ENCODE measurements around the gene DUOX2.

The DUOX2 gene

GRCh38 chr15:45116482-45117307 is 2.7 kb upstream of the DUOX2 start:
- H3K27me3 ChIP-seq (replicated peaks; ENCODE audit: control insufficient read depth, insufficient read depth, low read length), result peaks cover 63% of the 10 kb centered on the region
- DNase-seq (ENCODE audit: low read depth), result no peak
- no peaks in the 10 kb centered on the region for H3K9me3 ChIP-seq (ENCODE audit: control insufficient read depth, low read length)
- H3K4me1 ChIP-seq (ENCODE audit: control insufficient read depth, insufficient read depth, low read length), result peaks cover 7% of the 10 kb centered on the region
- H3K36me3 ChIP-seq (ENCODE audit: control insufficient read depth, insufficient read depth, low read length, severe bottlenecking), result no peaks in the 10 kb centered on the region
- H3K4me3 ChIP-seq (ENCODE audit: low read length), result no peak overlapping the region
- H3K9ac ChIP-seq (ENCODE audit: low read length), result no peak overlapping the region

DNA sequence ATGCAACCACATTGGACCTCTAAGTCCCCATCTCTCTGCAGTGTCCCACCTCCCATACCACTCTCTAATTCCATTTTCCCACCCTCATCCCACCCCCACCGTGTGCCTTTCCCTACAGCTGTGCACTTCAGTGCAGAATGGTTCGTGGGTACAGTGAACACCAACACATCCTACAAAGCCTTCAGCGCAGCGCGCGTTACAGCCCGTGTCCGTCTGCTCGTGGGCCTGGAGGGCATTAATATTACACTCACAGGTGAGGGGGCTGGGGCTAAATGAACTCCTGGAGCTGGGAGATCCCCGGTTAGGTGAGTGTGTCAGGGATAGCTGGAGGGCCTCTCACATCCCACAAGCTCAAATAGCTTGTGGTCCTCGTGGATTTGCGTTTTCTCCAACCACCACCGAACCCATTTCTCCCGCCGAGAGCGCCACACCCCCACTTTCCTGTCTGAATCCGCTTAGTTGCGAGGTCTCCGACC is 2.1 kb upstream of the DUOX2 start:
- Histone ChIP-seq H3K9me3 (ENCODE audit: control insufficient read depth, low read length) (no peaks in the 10 kb centered on the region), H3K4me3 (ENCODE audit: low read length) (no peak overlapping the region), H3K27me3 (replicated peaks; ENCODE audit: control insufficient read depth, insufficient read depth, low read length) (peaks cover 64% of the 10 kb centered on the region), H3K36me3 (ENCODE audit: control insufficient read depth, insufficient read depth, low read length, severe bottlenecking) (no peaks in the 10 kb centered on the region), H3K4me1 (ENCODE audit: control insufficient read depth, insufficient read depth, low read length) (peaks cover 7% of the 10 kb centered on the region), H3K9ac (ENCODE audit: low read length) (no peak overlapping the region)
- no peak for DNase-seq (ENCODE audit: low read depth)

DNA sequence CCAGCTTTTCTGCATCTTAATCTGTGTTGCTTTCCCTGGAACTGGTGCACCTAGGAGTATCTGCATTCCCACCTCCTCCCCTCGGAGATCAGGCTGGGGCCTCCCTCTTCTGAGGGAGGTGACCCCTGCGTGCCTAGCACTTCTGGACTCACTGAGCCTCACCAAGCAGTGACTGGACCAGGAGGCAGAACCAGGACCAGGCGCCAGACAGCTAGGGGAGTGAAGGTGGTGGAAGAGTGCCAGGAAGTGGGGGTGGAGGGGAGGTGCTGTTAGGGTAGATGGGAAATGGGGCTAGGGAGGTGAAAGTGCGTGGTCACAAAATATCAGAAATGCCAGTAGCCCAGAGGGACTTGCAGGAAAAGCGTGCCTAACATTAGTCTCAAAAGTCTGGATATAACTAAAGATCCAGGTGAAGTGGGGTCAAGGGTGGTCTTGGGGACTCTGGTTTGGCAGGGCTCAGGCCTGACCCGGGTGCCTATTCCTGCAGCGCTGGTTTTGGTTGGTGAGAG is 1.4 kb upstream of the DUOX2 start:
- H3K9me3 ChIP-seq (ENCODE audit: control insufficient read depth, low read length), result no peaks in the 10 kb centered on the region
- H3K4me1 ChIP-seq (ENCODE audit: control insufficient read depth, insufficient read depth, low read length), result peaks cover 7% of the 10 kb centered on the region
- peaks cover 66% of the 10 kb centered on the region for H3K27me3 ChIP-seq (replicated peaks; ENCODE audit: control insufficient read depth, insufficient read depth, low read length)
- H3K9ac ChIP-seq (ENCODE audit: low read length), result no peak overlapping the region
- no peaks in the 10 kb centered on the region for H3K36me3 ChIP-seq (ENCODE audit: control insufficient read depth, insufficient read depth, low read length, severe bottlenecking)
- no peak for DNase-seq (ENCODE audit: low read depth)
- no peak overlapping the region for H3K4me3 ChIP-seq (ENCODE audit: low read length)

- H3K9ac ChIP-seq (ENCODE audit: low read length), result no peak overlapping the region
- H3K4me3 ChIP-seq (ENCODE audit: low read length), result no peak overlapping the region
- DNase-seq (ENCODE audit: low read depth), result no peak
- H3K27me3 ChIP-seq (replicated peaks; ENCODE audit: control insufficient read depth, insufficient read depth, low read length), result peaks cover 73% of the 10 kb centered on the region
- no peaks in the 10 kb centered on the region for H3K9me3 ChIP-seq (ENCODE audit: control insufficient read depth, low read length)
- peaks cover 7% of the 10 kb centered on the region for H3K4me1 ChIP-seq (ENCODE audit: control insufficient read depth, insufficient read depth, low read length)
- no peaks in the 10 kb centered on the region for H3K36me3 ChIP-seq (ENCODE audit: control insufficient read depth, insufficient read depth, low read length, severe bottlenecking)
Observed at GRCh38 chr15:45114751-45115085, 746 bp upstream of the DUOX2 start.

- Histone ChIP-seq H3K4me3 (ENCODE audit: low read length) (no peak overlapping the region), H3K9me3 (ENCODE audit: control insufficient read depth, low read length) (no peaks in the 10 kb centered on the region), H3K4me1 (ENCODE audit: control insufficient read depth, insufficient read depth, low read length) (peaks cover 7% of the 10 kb centered on the region), H3K9ac (ENCODE audit: low read length) (no peak overlapping the region), H3K36me3 (ENCODE audit: control insufficient read depth, insufficient read depth, low read length, severe bottlenecking) (no peaks in the 10 kb centered on the region), H3K27me3 (replicated peaks; ENCODE audit: control insufficient read depth, insufficient read depth, low read length) (peaks cover 81% of the 10 kb centered on the region)
- DNase-seq (ENCODE audit: low read depth), result no peak
Observed at GRCh38 chr15:45113380-45113990, 487 bp downstream of the DUOX2 start.

GRCh38 chr15:45112591-45113379 is 1.2 kb downstream of the DUOX2 start:
- DNase-seq (ENCODE audit: low read depth), result no peak
- no peak overlapping the region for H3K9ac ChIP-seq (ENCODE audit: low read length)
- H3K9me3 ChIP-seq (ENCODE audit: control insufficient read depth, low read length), result no peaks in the 10 kb centered on the region
- H3K27me3 ChIP-seq (replicated peaks; ENCODE audit: control insufficient read depth, insufficient read depth, low read length), result peaks cover 81% of the 10 kb centered on the region
- no peaks in the 10 kb centered on the region for H3K36me3 ChIP-seq (ENCODE audit: control insufficient read depth, insufficient read depth, low read length, severe bottlenecking)
- no peak overlapping the region for H3K4me3 ChIP-seq (ENCODE audit: low read length)
- H3K4me1 ChIP-seq (ENCODE audit: control insufficient read depth, insufficient read depth, low read length), result peaks cover 6% of the 10 kb centered on the region

- no peaks in the 10 kb centered on the region for H3K36me3 ChIP-seq (ENCODE audit: control insufficient read depth, insufficient read depth, low read length, severe bottlenecking)
- no peak overlapping the region for H3K4me3 ChIP-seq (ENCODE audit: low read length)
- H3K9ac ChIP-seq (ENCODE audit: low read length), result no peak overlapping the region
- no peaks in the 10 kb centered on the region for H3K9me3 ChIP-seq (ENCODE audit: control insufficient read depth, low read length)
- peaks cover 4% of the 10 kb centered on the region for H3K4me1 ChIP-seq (ENCODE audit: control insufficient read depth, insufficient read depth, low read length)
- no peak for DNase-seq (ENCODE audit: low read depth)
- peaks cover 76% of the 10 kb centered on the region for H3K27me3 ChIP-seq (replicated peaks; ENCODE audit: control insufficient read depth, insufficient read depth, low read length)
Observed at GRCh38 chr15:45112143-45112590, 1.8 kb downstream of the DUOX2 start.

GRCh38 chr15:45111390-45112142 is 2.4 kb downstream of the DUOX2 start:
- no peak for DNase-seq (ENCODE audit: low read depth)
- Histone ChIP-seq H3K36me3 (ENCODE audit: control insufficient read depth, insufficient read depth, low read length, severe bottlenecking) (no peaks in the 10 kb centered on the region), H3K27me3 (replicated peaks; ENCODE audit: control insufficient read depth, insufficient read depth, low read length) (peaks cover 76% of the 10 kb centered on the region), H3K9me3 (ENCODE audit: control insufficient read depth, low read length) (no peaks in the 10 kb centered on the region), H3K9ac (ENCODE audit: low read length) (no peak overlapping the region), H3K4me1 (ENCODE audit: control insufficient read depth, insufficient read depth, low read length) (peaks cover 4% of the 10 kb centered on the region), H3K4me3 (ENCODE audit: low read length) (no peak overlapping the region)

DNA sequence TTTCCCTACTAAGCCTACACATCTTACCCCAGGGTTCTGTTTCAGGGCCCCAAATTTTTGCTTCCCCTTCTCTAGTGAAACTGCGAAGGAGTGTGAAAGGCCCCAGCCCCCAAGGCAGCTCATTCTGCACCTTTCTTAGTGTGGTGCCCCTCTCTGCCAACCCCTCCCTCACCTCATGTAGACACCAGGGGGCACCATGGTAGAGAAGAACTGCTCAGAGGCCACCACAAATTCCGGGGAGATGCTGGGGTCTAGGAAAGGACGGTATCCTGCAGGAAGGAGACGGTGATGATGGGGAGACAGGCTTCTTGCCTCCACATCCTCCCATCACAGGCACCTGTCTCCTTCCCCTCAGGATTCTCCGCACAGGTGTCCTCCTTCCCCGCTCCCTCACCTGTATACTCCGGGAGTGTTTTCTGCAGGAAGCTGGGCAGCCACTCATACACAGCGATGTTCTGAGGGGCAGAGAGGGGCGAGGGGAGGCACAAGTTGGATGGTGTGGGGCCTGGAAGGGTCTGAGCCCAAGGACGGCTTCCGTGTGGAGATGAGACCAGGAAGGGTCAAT is 3.6 kb downstream of the DUOX2 start:
- no peaks in the 10 kb centered on the region for H3K36me3 ChIP-seq (ENCODE audit: control insufficient read depth, insufficient read depth, low read length, severe bottlenecking)
- H3K4me1 ChIP-seq (ENCODE audit: control insufficient read depth, insufficient read depth, low read length), result peaks cover 4% of the 10 kb centered on the region
- H3K9ac ChIP-seq (ENCODE audit: low read length), result no peak overlapping the region
- no peak for DNase-seq (ENCODE audit: low read depth)
- no peaks in the 10 kb centered on the region for H3K9me3 ChIP-seq (ENCODE audit: control insufficient read depth, low read length)
- no peak overlapping the region for H3K4me3 ChIP-seq (ENCODE audit: low read length)
- peaks cover 70% of the 10 kb centered on the region for H3K27me3 ChIP-seq (replicated peaks; ENCODE audit: control insufficient read depth, insufficient read depth, low read length)

- no peak for DNase-seq (ENCODE audit: low read depth)
- Histone ChIP-seq H3K9ac (ENCODE audit: low read length) (no peak overlapping the region), H3K36me3 (ENCODE audit: control insufficient read depth, insufficient read depth, low read length, severe bottlenecking) (no peaks in the 10 kb centered on the region), H3K9me3 (ENCODE audit: control insufficient read depth, low read length) (no peaks in the 10 kb centered on the region), H3K27me3 (replicated peaks; ENCODE audit: control insufficient read depth, insufficient read depth, low read length) (peaks cover 61% of the 10 kb centered on the region), H3K4me1 (ENCODE audit: control insufficient read depth, insufficient read depth, low read length) (peaks cover 4% of the 10 kb centered on the region), H3K4me3 (ENCODE audit: low read length) (no peak overlapping the region)
Observed at GRCh38 chr15:45107941-45108630, 5.9 kb downstream of the DUOX2 start.

Measured in adipocyte (in vitro differentiated cells).